IMR-90 (cell line): ENCODE data around the gene GCNT3. TPM values are rescaled to one million over a fixed set of nuclear protein-coding genes. Genes with fewer than 3 reads are reported as not detected.

Experiments used
- ATAC-seq: fragments of 200-7000 bp; cut with Tn5 transposase; 2 replicates; pipeline ENCODE4 v1.9.1; 2020; ENCODE audit warnings: low read depth, mild to moderate bottlenecking, moderate library complexity
- BruUV-seq: library from RNA; stranded (reverse); fragments of 400-500 nt; replicated peaks from 2 replicates; lab custom pipeline; 2021; lab: Mats Ljungman, UMichigan
- CTCF ChIA-PET: fragments of 300-600 bp; formaldehyde crosslinking; extraction: SDS; loops from one replicate; lab custom pipeline; 2021; ENCODE audit warnings: antibody characterized with exemption; lab: Yijun Ruan, JAX
- POLR2A ChIA-PET: fragments of 300-600 bp; sonication (Branson Sonifier 250); formaldehyde crosslinking; loops from one replicate; lab custom pipeline; 2022; ENCODE audit warnings: antibody characterized with exemption; ENCODE audit not compliant: unreplicated experiment; lab: Charles Lee
- DNase-seq: peaks from one replicate; pipeline ENCODE4 v3.0.0; 2013
- H2AFZ ChIP-seq: replicated peaks from 2 replicates; pipeline ENCODE3; 2013; ENCODE audit warnings: low read length, mild to moderate bottlenecking; ENCODE audit not compliant: poor library complexity
- H2AK5ac ChIP-seq: 2 replicates; pipeline ENCODE4 v1.6.1; 2013; ENCODE audit warnings: low read depth, low read length, inconsistent platforms
- H2AK9ac ChIP-seq: replicated peaks from 2 replicates; pipeline ENCODE3; 2013; ENCODE audit warnings: mild to moderate bottlenecking, low read depth, low read length, moderate library complexity; ENCODE audit not compliant: poor library complexity
- H2BK120ac ChIP-seq: 2 replicates; pipeline ENCODE4 v1.6.1; 2013; ENCODE audit warnings: low read depth, low read length, inconsistent platforms
- H2BK15ac ChIP-seq: 3 replicates; pipeline ENCODE4 v1.6.1; 2013; ENCODE audit warnings: low read depth, low read length, inconsistent platforms
- H2BK20ac ChIP-seq: 2 replicates; pipeline ENCODE4 v1.6.1; 2013; ENCODE audit warnings: low read depth, mild to moderate bottlenecking, inconsistent platforms, low read length, moderate library complexity
- H2BK5ac ChIP-seq: 2 replicates; pipeline ENCODE4 v1.6.1; 2013; ENCODE audit warnings: mild to moderate bottlenecking, low read depth, low read length, inconsistent platforms; ENCODE audit not compliant: poor library complexity, severe bottlenecking
- H3K14ac ChIP-seq: replicated peaks from 2 replicates; pipeline ENCODE4 v1.6.1; 2013; ENCODE audit warnings: low read depth, low read length, inconsistent platforms
- H3K18ac ChIP-seq: 2 replicates; pipeline ENCODE4 v1.6.1; 2013; ENCODE audit warnings: low read depth, low read length, control low read depth
- H3K23ac ChIP-seq: 2 replicates; pipeline ENCODE4 v1.6.1; 2013; ENCODE audit warnings: low read depth, low read length, inconsistent platforms
- H3K27ac ChIP-seq: 2 replicates; pipeline ENCODE4 v1.5.1; 2013; ENCODE audit warnings: mild to moderate bottlenecking, control low read depth, low read length; ENCODE audit not compliant: insufficient read depth
- H3K27me3 ChIP-seq: 2 replicates; pipeline ENCODE4 v1.6.1; 2013; ENCODE audit warnings: low read length; ENCODE audit not compliant: control insufficient read depth, insufficient read depth
- H3K36me3 ChIP-seq: 2 replicates; pipeline ENCODE4 v1.6.1; 2013; ENCODE audit warnings: low read length, mixed read lengths; ENCODE audit not compliant: control insufficient read depth, insufficient read depth
- H3K4ac ChIP-seq: 2 replicates; pipeline ENCODE4 v1.6.1; 2013; ENCODE audit warnings: low read depth, low read length, inconsistent platforms
- H3K4me1 ChIP-seq: 2 replicates; pipeline ENCODE4 v1.6.1; 2013; ENCODE audit warnings: low read length, mixed read lengths; ENCODE audit not compliant: control insufficient read depth, insufficient read depth
- H3K4me2 ChIP-seq: 2 replicates; pipeline ENCODE4 v1.6.1; 2013; ENCODE audit warnings: low read depth, mild to moderate bottlenecking, control low read depth, low read length, moderate library complexity
- H3K4me3 ChIP-seq: 2 replicates; pipeline ENCODE4 v1.5.1; 2013; ENCODE audit warnings: low read depth, mild to moderate bottlenecking, control low read depth, low read length, moderate library complexity; ENCODE audit not compliant: insufficient read depth
- H3K56ac ChIP-seq: 2 replicates; pipeline ENCODE4 v1.6.1; 2013; ENCODE audit warnings: low read length, inconsistent platforms; ENCODE audit not compliant: insufficient read depth; ENCODE audit errors: extremely low read depth
- H3K79me1 ChIP-seq, 2 experiments: 2 replicates each; pipeline ENCODE4 v1.6.1; 2013; ENCODE audit warnings: low read length in 2 of 2, inconsistent platforms in 1 of 2, low read depth in 1 of 2
- H3K9ac ChIP-seq: 2 replicates; pipeline ENCODE4 v1.6.1; 2013; ENCODE audit warnings: low read depth, low read length, control low read depth
- H3K9me1 ChIP-seq: 2 replicates; pipeline ENCODE4 v1.6.1; 2013; ENCODE audit warnings: low read length, inconsistent platforms; ENCODE audit not compliant: insufficient read depth
- H3K9me3 ChIP-seq: 2 replicates; pipeline ENCODE4 v1.6.1; 2013; ENCODE audit warnings: low read length; ENCODE audit not compliant: control insufficient read depth, insufficient read depth
- H4K20me1 ChIP-seq: 2 replicates; pipeline ENCODE4 v1.6.1; 2013; ENCODE audit warnings: low read length, inconsistent platforms; ENCODE audit not compliant: insufficient read depth
- H4K5ac ChIP-seq: 2 replicates; pipeline ENCODE4 v1.6.1; 2013; ENCODE audit warnings: mild to moderate bottlenecking, low read depth, low read length, control low read depth
- H4K8ac ChIP-seq, 2 experiments: 2 replicates each; pipeline ENCODE4 v1.6.1; 2013; ENCODE audit warnings: low read depth in 2 of 2, low read length in 2 of 2, control low read depth in 1 of 2, inconsistent platforms in 1 of 2
- H4K91ac ChIP-seq: 2 replicates; pipeline ENCODE4 v1.6.1; 2013; ENCODE audit warnings: low read depth, low read length, inconsistent platforms; ENCODE audit not compliant: insufficient read depth
- BHLHE40 ChIP-seq: fragments of 150-350 bp; IDR thresholded peaks from 2 replicates; pipeline ENCODE4 v1.6.1; 2016; ENCODE audit warnings: mild to moderate bottlenecking, low read depth, low read length
- CEBPB ChIP-seq: IDR thresholded peaks from 2 replicates; pipeline ENCODE4 v1.6.1; 2012; ENCODE audit warnings: low read depth, low read length, improper control_type of control experiment
- CHD1 ChIP-seq: IDR thresholded peaks from 2 replicates; pipeline ENCODE4 v1.6.1; 2012; ENCODE audit warnings: low read depth, low read length, improper control_type of control experiment
- CTCF ChIP-seq: conservative IDR thresholded peaks from 2 replicates; pipeline ENCODE4 v1.5.1; 2012; ENCODE audit warnings: mild to moderate bottlenecking, low read depth, low read length, improper control_type of control experiment
- ELK1 ChIP-seq: fragments of 150-350 bp; IDR thresholded peaks from 2 replicates; pipeline ENCODE4 v1.6.1; 2016; ENCODE audit warnings: low read depth, mild to moderate bottlenecking, low read length, moderate library complexity, borderline replicate concordance
- FOS ChIP-seq: fragments of 150-350 bp; IDR thresholded peaks from 2 replicates; pipeline ENCODE4 v1.6.1; 2016; ENCODE audit warnings: low read depth, low read length
- MAFK ChIP-seq: IDR thresholded peaks from 2 replicates; pipeline ENCODE4 v1.6.1; 2012; ENCODE audit warnings: low read depth, low read length, improper control_type of control experiment
- MAZ ChIP-seq: IDR thresholded peaks from 2 replicates; pipeline ENCODE4 v1.6.1; 2012; ENCODE audit warnings: low read depth, mild to moderate bottlenecking, low read length, improper control_type of control experiment, moderate library complexity, borderline replicate concordance
- MXI1 ChIP-seq: IDR thresholded peaks from 2 replicates; pipeline ENCODE4 v1.6.1; 2012; ENCODE audit warnings: low read depth, mild to moderate bottlenecking, low read length, moderate library complexity, borderline replicate concordance
- NFE2L2 ChIP-seq: fragments of 150-350 bp; IDR thresholded peaks from 2 replicates; pipeline ENCODE4 v1.6.1; 2016; ENCODE audit warnings: low read depth, mild to moderate bottlenecking, low read length
- POLR2A ChIP-seq: IDR thresholded peaks from 2 replicates; pipeline ENCODE4 v1.6.1; 2012; ENCODE audit warnings: mild to moderate bottlenecking, low read depth, low read length
- RAD21 ChIP-seq: IDR thresholded peaks from 2 replicates; pipeline ENCODE4 v1.6.1; 2012; ENCODE audit warnings: low read length, improper control_type of control experiment
- RCOR1 ChIP-seq: IDR thresholded peaks from 2 replicates; pipeline ENCODE4 v1.6.1; 2012; ENCODE audit warnings: mild to moderate bottlenecking, low read length, improper control_type of control experiment; ENCODE audit not compliant: insufficient replicate concordance
- RFX5 ChIP-seq: IDR thresholded peaks from 2 replicates; pipeline ENCODE4 v1.8.0; 2012; ENCODE audit warnings: low read depth, mild to moderate bottlenecking, low read length, moderate library complexity
- SMC3 ChIP-seq: fragments of 150-350 bp; IDR thresholded peaks from 2 replicates; pipeline ENCODE4 v1.6.1; 2016; ENCODE audit warnings: low read depth, mild to moderate bottlenecking, antibody characterized with exemption, low read length, moderate library complexity
- USF2 ChIP-seq: fragments of 150-350 bp; IDR thresholded peaks from 2 replicates; pipeline ENCODE4 v1.6.1; 2017; ENCODE audit warnings: mild to moderate bottlenecking, antibody characterized with exemption, low read length, low read depth
- WGBS, 2 experiments: methylation state at CpG; one replicate each; pipeline versions ENCODE4 v1.1.5 to v1.1.7; 2013; ENCODE audit warnings: missing lambda C conversion rate in 2 of 2; ENCODE audit not compliant: insufficient read length in 1 of 2; ENCODE audit errors: extremely low coverage in 2 of 2; 5-methylcytosine and 5-hydroxymethylcytosine counted together
- dilution Hi-C: fragments of 300-500 bp; cut with HindIII; formaldehyde crosslinking; loops from one replicate; pipeline ENCODE4 v1.14.3; 2018; ENCODE audit warnings: low sequenced_read_pairs; ENCODE audit not compliant: unreplicated experiment
- in situ Hi-C: fragments of 300-500 bp; cut with MboI; formaldehyde crosslinking; loops from 3 replicates; pipeline ENCODE4 v1.14.3; 2019; ENCODE audit warnings: low sequenced_read_pairs, inconsistent platforms, mixed read lengths
- intact Hi-C: fragments of 100-400 bp; cut with micrococcal nuclease; formaldehyde crosslinking; loops from 2 replicates; pipeline ENCODE4 v1.10.0; 2022
- polyA plus RNA-seq, 3 experiments: library from polyadenylated mRNA; depleted of rRNA; stranded (reverse); fragments of >200 nt; gene quantifications; 2 replicates each; pipeline ENCODE4 v1.2.3, GENCODE V29; 2012; ENCODE audit warnings: low replicate concordance in 1 of 3
- total RNA-seq: library from RNA; depleted of rRNA; stranded (reverse); fragments of >200 nt; gene quantifications from 2 replicates; pipeline ENCODE4 v1.2.3, GENCODE V29; 2012

Gene GCNT3
- total and polyA plus RNA-seq, 2 of the 4 experiments (the other 2 are of a cell fraction): not detected

- ATAC-seq (no peak), DNase-seq (no peak)
- Histone ChIP-seq H3K27me3 (no peaks in the 10 kb centered on the region), H2AFZ (no peak overlapping the region), H4K20me1 (no peaks in the 10 kb centered on the region), H2BK15ac (no peak overlapping the region), H2AK5ac (no peak overlapping the region), H3K14ac (no peak overlapping the region), H3K23ac (no peak overlapping the region), H3K9me1 (no peaks in the 10 kb centered on the region), H3K9ac (no peak overlapping the region), H3K4me1 (no peaks in the 10 kb centered on the region), H2BK5ac (no peak overlapping the region), H3K9me3 (peaks cover 2% of the 10 kb centered on the region; the same call in 1 of the 2 replicates), H3K4me2 (no peak overlapping the region), H2AK9ac (no peak overlapping the region), H3K27ac (no peak overlapping the region), H3K36me3 (no peaks in the 10 kb centered on the region), H3K18ac (no peak overlapping the region), H4K91ac (no peak overlapping the region), H3K79me1 (no peaks in the 10 kb centered on the region), H2BK120ac (no peak overlapping the region), H2BK20ac (no peak overlapping the region), H3K56ac (no peak overlapping the region), H4K8ac (no peak overlapping the region), H4K5ac (no peak overlapping the region), H3K4me3 (no peak overlapping the region), H3K4ac (no peak overlapping the region)
- ChIA-PET CTCF (no interaction called here), POLR2A (no interaction called here)
- dilution Hi-C loops: no loop called here
- no TSS peak for BruUV-seq
- no CpG with 5 or more reads among the region's 2 CpGs for WGBS, 2 experiments
- TF ChIP-seq MXI1 (no peak), MAZ (no peak), FOS (no peak), RCOR1 (no peak), BHLHE40 (no peak), CTCF (no peak), CEBPB (no peak), SMC3 (no peak), USF2 (no peak), RFX5 (no peak), CHD1 (no peak), MAFK (no peak), RAD21 (no peak), ELK1 (no peak), NFE2L2 (no peak), POLR2A (no peak)
- in situ Hi-C loops: no loop called here
- intact Hi-C loops: no loop called here
Observed at GRCh38 chr15:59598461-59598860, 13.1 kb upstream of the GCNT3 start.
